HepG2 (cell line): ENCODE data around the gene CNTN4. TPM values are rescaled to one million over a fixed set of nuclear protein-coding genes. Genes with fewer than 3 reads are reported as not detected.

Experiments
- ATAC-seq: fragments of 200-7000 bp; cut with Tn5 transposase; 3 replicates; pipeline ENCODE4 v1.9.1; 2020; ENCODE audit warnings: mild to moderate bottlenecking, moderate library complexity
- BruUV-seq: library from RNA; stranded (reverse); fragments of 400-500 nt; replicated peaks from 2 replicates; lab custom pipeline; 2021; lab: Mats Ljungman, UMichigan
- CTCF ChIA-PET: fragments of 300-600 bp; formaldehyde crosslinking; extraction: SDS; loops from one replicate; lab custom pipeline; 2021; ENCODE audit warnings: low total read pairs, inconsistent platforms, low intra/inter-chr PET ratio; lab: Yijun Ruan, JAX
- POLR2A ChIA-PET: fragments of 350-600 bp; sonication (Branson Sonifier 250); formaldehyde crosslinking; loops from one replicate; lab custom pipeline; 2020; ENCODE audit warnings: antibody characterized with exemption, inconsistent platforms; lab: Yijun Ruan, JAX
- DNase-seq: peaks from one replicate; pipeline ENCODE4 v3.0.0-alpha.2; 2015; ENCODE audit warnings: low spot score
- FAIRE-seq: peaks from 3 replicates; lab custom pipeline; 2011; peaks lifted over from hg19 to GRCh38; lab: Jason Lieb, UNC
- H2AFZ ChIP-seq: one replicate; pipeline ENCODE4 v1.6.1; 2011; ENCODE audit warnings: low read length, inconsistent platforms
- H3K27ac ChIP-seq: fragments of 300-600 bp; 3 replicates; pipeline ENCODE4 v1.8.0; 2011; ENCODE audit warnings: mixed run types, mild to moderate bottlenecking, mixed read lengths, low read length, inconsistent platforms; ENCODE audit not compliant: insufficient read depth; ENCODE audit errors: extremely low read length
- H3K27me3 ChIP-seq, 2 experiments: fragments of 200-600 bp in 1 of 2; 2 replicates in 1 of 2; 3 replicates in 1 of 2; pipeline versions ENCODE4 v1.6.0 to v1.8.0; 2011; ENCODE audit warnings: low read length in 2 of 2, mild to moderate bottlenecking in 2 of 2, moderate library complexity in 2 of 2, inconsistent platforms in 1 of 2; ENCODE audit not compliant: insufficient read depth in 2 of 2, control insufficient read depth in 1 of 2
- H3K36me3 ChIP-seq, 2 experiments: fragments of 200-600 bp in 1 of 2; replicated peaks in 1 of 2; 2 replicates in 1 of 2; 3 replicates in 1 of 2; pipeline versions ENCODE4 v1.5.1 to v1.8.0; 2011; ENCODE audit warnings: low read length in 2 of 2, inconsistent platforms in 1 of 2; ENCODE audit not compliant: insufficient read depth in 2 of 2, control insufficient read depth in 1 of 2
- H3K4me1 ChIP-seq: 2 replicates; pipeline ENCODE4 v1.5.1; 2012; ENCODE audit warnings: low read length, inconsistent platforms; ENCODE audit not compliant: insufficient read depth
- H3K4me2 ChIP-seq: 2 replicates; pipeline ENCODE4 v1.6.0; 2011; ENCODE audit warnings: low read depth, low read length, inconsistent platforms
- H3K4me3 ChIP-seq, 3 experiments: fragments of 200-600 bp in 1 of 3; sonication (generic), shearing (Covaris generic) in 1 of 3; replicated peaks in 1 of 3; 2 replicates each; pipeline ENCODE4 v1.5.1; 2011 to 2016; ENCODE audit warnings: low read length in 3 of 3, inconsistent platforms in 2 of 3, low read depth in 2 of 3, mild to moderate bottlenecking in 2 of 3, control low read depth in 1 of 3, mixed read lengths in 1 of 3; ENCODE audit not compliant: insufficient read depth in 1 of 3
- H3K79me2 ChIP-seq: one replicate; pipeline ENCODE4 v1.6.1; 2011; ENCODE audit warnings: low read length, inconsistent platforms; ENCODE audit not compliant: insufficient read depth
- H3K9ac ChIP-seq: 2 replicates; pipeline ENCODE4 v1.6.0; 2011; ENCODE audit warnings: mild to moderate bottlenecking, low read depth, low read length, inconsistent platforms; ENCODE audit not compliant: insufficient read depth
- H3K9me3 ChIP-seq: 2 replicates; pipeline ENCODE4 v1.5.1; 2012; ENCODE audit warnings: mild to moderate bottlenecking, low read length
- H4K20me1 ChIP-seq: 2 replicates; pipeline ENCODE4 v1.6.0; 2011; ENCODE audit warnings: inconsistent platforms, mild to moderate bottlenecking, low read length, moderate library complexity; ENCODE audit not compliant: insufficient read depth
- ATF7-NPFF ChIP-seq: sonication (generic); formaldehyde crosslinking; IDR thresholded peaks from 2 replicates; pipeline ENCODE4 v1.8.1; 2023; ENCODE audit warnings: mild to moderate bottlenecking, low read depth, missing genetic modification reagents, moderate library complexity
- CHCHD3 ChIP-seq: sonication (generic); formaldehyde crosslinking; IDR thresholded peaks from 2 replicates; pipeline ENCODE4 v1.8.0; 2022; ENCODE audit warnings: mild to moderate bottlenecking, missing genetic modification reagents, moderate library complexity
- HES4 ChIP-seq: sonication (generic); formaldehyde crosslinking; IDR thresholded peaks from 2 replicates; pipeline ENCODE4 v1.9.0; 2021; ENCODE audit warnings: mild to moderate bottlenecking, missing genetic modification reagents, borderline replicate concordance
- MED8 ChIP-seq: sonication (generic); formaldehyde crosslinking; IDR thresholded peaks from 2 replicates; pipeline ENCODE4 v1.8.1; 2023; ENCODE audit warnings: mild to moderate bottlenecking, missing genetic modification reagents; ENCODE audit not compliant: insufficient replicate concordance
- POLR2AphosphoS2 ChIP-seq: IDR thresholded peaks from 2 replicates; pipeline ENCODE4 v1.6.1; 2011; ENCODE audit warnings: low read depth, low read length, improper control_type of control experiment
- RBAK ChIP-seq: sonication (generic); formaldehyde crosslinking; IDR thresholded peaks from 2 replicates; pipeline ENCODE4 v1.5.1; 2020; ENCODE audit warnings: mild to moderate bottlenecking, missing genetic modification reagents
- RFX5 ChIP-seq: IDR thresholded peaks from 2 replicates; pipeline ENCODE4 v1.6.1; 2011; ENCODE audit warnings: low read depth, low read length, improper control_type of control experiment
- SNRNP70 ChIP-seq: fragments of 200-400 bp; formaldehyde crosslinking; IDR thresholded peaks from 2 replicates; pipeline ENCODE4 v1.6.1; 2017; ENCODE audit warnings: mild to moderate bottlenecking, low read depth, low read length, moderate library complexity
- TCF12 ChIP-seq, 2 experiments: fragments of 450-650 bp in 1 of 2; sonication (generic) in 1 of 2; formaldehyde crosslinking in 1 of 2; IDR thresholded peaks; 2 replicates each; pipeline versions ENCODE4 v1.6.1 to v1.8.0; 2017 to 2022; ENCODE audit warnings: antibody characterized with exemption in 1 of 2, mild to moderate bottlenecking in 1 of 2, missing genetic modification reagents in 1 of 2, moderate library complexity in 1 of 2
- ZFP1 ChIP-seq: IDR thresholded peaks from 2 replicates; pipeline ENCODE4 v1.6.1; 2016
- ZNF251 ChIP-seq: sonication (generic); formaldehyde crosslinking; IDR thresholded peaks from 2 replicates; pipeline ENCODE4 v1.9.0; 2021; ENCODE audit warnings: mild to moderate bottlenecking, missing genetic modification reagents
- ZNF615 ChIP-seq: sonication (generic); formaldehyde crosslinking; IDR thresholded peaks from 2 replicates; pipeline ENCODE4 v1.5.0; 2020; ENCODE audit warnings: mild to moderate bottlenecking, missing genetic modification reagents, borderline replicate concordance
- ZNF724P ChIP-seq: sonication (generic); formaldehyde crosslinking; IDR thresholded peaks from 2 replicates; pipeline ENCODE4 v1.8.0; 2022; ENCODE audit warnings: missing genetic modification reagents, borderline replicate concordance
- ZNF816 ChIP-seq: sonication (generic); formaldehyde crosslinking; IDR thresholded peaks from 2 replicates; pipeline ENCODE4 v1.8.0; 2022; ENCODE audit warnings: missing genetic modification reagents, mild to moderate bottlenecking, borderline replicate concordance
- WGBS: methylation state at CpG from one replicate; pipeline ENCODE4 v1.1.6; 2017; ENCODE audit warnings: low lambda C conversion rate; 5-methylcytosine and 5-hydroxymethylcytosine counted together
- in situ Hi-C: cut with HindIII; loops from 2 replicates; pipeline ENCODE4 v1.10.0; 2017; ENCODE audit warnings: low pct_unique_long_range_greater_than_20kb; ENCODE audit not compliant: extremely low pct_ligation_motif_present
- intact Hi-C: fragments of 100-400 bp; cut with micrococcal nuclease; formaldehyde crosslinking; loops from one replicate; pipeline ENCODE4 v1.10.0; 2022; ENCODE audit not compliant: unreplicated experiment
- polyA plus RNA-seq, 8 experiments: library from polyadenylated mRNA; depleted of rRNA in 3 of 8; stranded (reverse) in 7 of 8; unstranded in 1 of 8; fragments of >200 nt; fragmentation: Illumina TruSeq in 4 of 8; extraction: Trizol in 4 of 8; gene quantifications; 2 replicates each; pipeline versions ENCODE4 v1.2.1 to v1.2.3, GENCODE V29; 2011 to 2016; ENCODE audit warnings: low read depth in 4 of 8, missing spikeins in 1 of 8, mixed read lengths in 1 of 8; ENCODE audit not compliant: insufficient read depth in 1 of 8
- total RNA-seq, 5 experiments: library from RNA; depleted of rRNA; stranded (reverse); fragments of >200 nt; fragmentation: Illumina TruSeq; extraction: Trizol; gene quantifications; 2 replicates each; pipeline ENCODE4 v1.2.3, GENCODE V29; 2016; ENCODE audit warnings: low read depth in 1 of 5
- TF ChIP-seq, protein P1 (sequence below): sonication (generic); formaldehyde crosslinking; IDR thresholded peaks from 2 replicates; pipeline ENCODE4 v1.4.0; 2020; ENCODE audit warnings: mild to moderate bottlenecking, low read depth, missing genetic modification reagents
- TF ChIP-seq, protein P2 (sequence below): sonication (generic); formaldehyde crosslinking; IDR thresholded peaks from 2 replicates; pipeline ENCODE4 v1.5.0; 2020; ENCODE audit warnings: mild to moderate bottlenecking, low read depth, missing genetic modification reagents, borderline replicate concordance
- TF ChIP-seq, protein P3 (sequence below): sonication (generic); formaldehyde crosslinking; IDR thresholded peaks from 2 replicates; pipeline ENCODE4 v1.4.0; 2020; ENCODE audit warnings: missing genetic modification reagents

Gene CNTN4
- total and polyA plus RNA-seq, 2 of the 13 experiments (the other 11 are each of a cell fraction or from before 2014, with no cell fraction given): 0.01 to 0.13 TPM

DNA sequence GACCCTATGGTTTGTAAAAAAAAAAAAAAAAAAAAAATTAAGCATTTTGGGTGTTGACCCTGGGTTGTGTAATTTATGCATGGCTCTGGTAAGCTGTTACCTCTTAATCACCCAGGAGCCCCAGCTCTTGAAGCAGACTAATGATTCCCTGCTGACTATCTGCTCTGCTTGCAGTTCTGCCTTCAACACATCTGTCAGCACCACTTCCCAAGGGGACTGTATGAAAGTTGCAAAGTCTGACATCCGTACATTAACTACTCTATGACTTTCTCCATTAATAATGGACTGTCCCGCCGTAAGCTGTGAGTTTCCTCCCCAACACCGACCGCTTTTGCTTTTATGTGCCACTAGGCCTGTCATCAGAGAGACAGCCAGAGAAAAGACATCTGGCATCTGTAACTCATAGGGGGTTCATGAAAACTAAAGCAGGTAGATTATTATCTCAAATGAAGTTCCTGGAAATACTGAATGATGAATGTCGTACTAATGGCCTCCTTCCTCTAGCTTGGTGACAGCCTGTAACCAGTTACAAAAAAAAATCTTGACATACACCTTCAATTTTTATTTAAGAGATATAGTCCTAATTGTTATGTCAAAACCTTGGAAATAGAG lies 740.0 kb downstream of the CNTN4 start:
- no peaks in the 10 kb centered on the region for H3K4me1 ChIP-seq
- H3K27ac ChIP-seq: no peak overlapping the region
- no peaks in the 10 kb centered on the region for H3K79me2 ChIP-seq
- FAIRE-seq (no peak), ATAC-seq (no peak), DNase-seq (no peak)
- no peak overlapping the region for H3K4me3 ChIP-seq
- in situ Hi-C loops (no loop called here), intact Hi-C loops (no loop called here)
- BruUV-seq: no TSS peak
- CTCF ChIA-PET: no interaction called here
- no peaks in the 10 kb centered on the region; a peak in 2 of 5 replicates for H3K27me3 ChIP-seq
- no peaks in the 10 kb centered on the region for H3K36me3 ChIP-seq
- no peak overlapping the region for H3K4me2 ChIP-seq
- H3K9ac ChIP-seq: no peak overlapping the region
- WGBS: 15% methylated on average over 6 of the region's 6 CpGs
- TF ChIP-seq, protein P1, sequence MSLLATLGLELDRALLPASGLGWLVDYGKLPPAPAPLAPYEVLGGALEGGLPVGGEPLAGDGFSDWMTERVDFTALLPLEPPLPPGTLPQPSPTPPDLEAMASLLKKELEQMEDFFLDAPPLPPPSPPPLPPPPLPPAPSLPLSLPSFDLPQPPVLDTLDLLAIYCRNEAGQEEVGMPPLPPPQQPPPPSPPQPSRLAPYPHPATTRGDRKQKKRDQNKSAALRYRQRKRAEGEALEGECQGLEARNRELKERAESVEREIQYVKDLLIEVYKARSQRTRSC: no peak
- TF ChIP-seq ZNF615: no peak
- TF ChIP-seq RFX5: no peak
- TF ChIP-seq RBAK (CRISPR knock-in tag): no peak
- TF ChIP-seq MED8 (CRISPR knock-in tag): no peak
- TF ChIP-seq SNRNP70: no peak
- TF ChIP-seq, all 625 proteins: peak for 0
- Histone ChIP-seq H3K9me3 (no peaks in the 10 kb centered on the region), H4K20me1 (no peaks in the 10 kb centered on the region), H2AFZ (no peak overlapping the region)
- POLR2A ChIA-PET: no interaction called here

DNA sequence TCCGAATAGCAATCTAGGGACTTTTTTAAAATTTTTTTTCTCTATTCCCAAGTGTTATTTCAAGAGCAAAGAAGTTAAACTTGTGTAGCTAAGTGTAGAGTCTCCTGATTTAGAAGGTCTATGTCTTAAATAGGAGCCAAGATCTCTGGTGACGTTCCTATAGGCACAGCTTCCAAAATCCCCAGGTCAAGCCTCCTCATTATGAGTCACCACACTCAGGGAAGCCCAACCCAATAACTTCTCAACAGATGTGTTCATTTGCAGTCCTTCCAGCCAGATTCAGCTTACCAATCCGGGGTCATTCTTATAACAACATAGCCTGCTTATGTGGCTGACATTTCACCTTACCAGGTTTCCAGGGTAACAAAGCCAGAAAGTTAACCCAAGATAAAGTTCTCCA lies 741.2 kb downstream of the CNTN4 start:
- H2AFZ ChIP-seq: no peak overlapping the region
- no peaks in the 10 kb centered on the region for H4K20me1 ChIP-seq
- no TSS peak for BruUV-seq
- no peak overlapping the region for H3K4me3 ChIP-seq
- no peaks in the 10 kb centered on the region for H3K9me3 ChIP-seq
- FAIRE-seq: no peak
- no peak overlapping the region for H3K27ac ChIP-seq
- ATAC-seq: no peak
- 7% methylated on average over 3 of the region's 3 CpGs for WGBS
- ChIA-PET CTCF (no interaction called here), POLR2A (no interaction called here)
- DNase-seq: no peak
- no peaks in the 10 kb centered on the region for H3K4me1 ChIP-seq
- H3K9ac ChIP-seq: no peak overlapping the region
- H3K36me3 ChIP-seq: no peaks in the 10 kb centered on the region
- H3K4me2 ChIP-seq: no peak overlapping the region
- H3K27me3 ChIP-seq: no peaks in the 10 kb centered on the region; a peak in 3 of 5 replicates
- H3K79me2 ChIP-seq: no peaks in the 10 kb centered on the region
- in situ Hi-C loops (no loop called here), intact Hi-C loops (no loop called here)
- TF ChIP-seq CHCHD3 (CRISPR knock-in tag) (no peak), HES4 (no peak), ZNF724P (CRISPR knock-in tag) (no peak), ZNF251 (CRISPR knock-in tag) (no peak), ZFP1 (CRISPR knock-in tag) (no peak), POLR2AphosphoS2 (no peak), TCF12 (IDR thresholded peaks at IDR 0.05) (no peak), TCF12 (CRISPR knock-in tag; IDR thresholded peaks at IDR 0.05) (no peak), ATF7-NPFF (CRISPR knock-in tag) (no peak), ZNF816 (CRISPR knock-in tag) (no peak)
- TF ChIP-seq, protein P2, sequence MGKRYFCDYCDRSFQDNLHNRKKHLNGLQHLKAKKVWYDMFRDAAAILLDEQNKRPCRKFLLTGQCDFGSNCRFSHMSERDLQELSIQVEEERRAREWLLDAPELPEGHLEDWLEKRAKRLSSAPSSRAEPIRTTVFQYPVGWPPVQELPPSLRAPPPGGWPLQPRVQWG (CRISPR knock-in tag): no peak
- TF ChIP-seq, protein P3, sequence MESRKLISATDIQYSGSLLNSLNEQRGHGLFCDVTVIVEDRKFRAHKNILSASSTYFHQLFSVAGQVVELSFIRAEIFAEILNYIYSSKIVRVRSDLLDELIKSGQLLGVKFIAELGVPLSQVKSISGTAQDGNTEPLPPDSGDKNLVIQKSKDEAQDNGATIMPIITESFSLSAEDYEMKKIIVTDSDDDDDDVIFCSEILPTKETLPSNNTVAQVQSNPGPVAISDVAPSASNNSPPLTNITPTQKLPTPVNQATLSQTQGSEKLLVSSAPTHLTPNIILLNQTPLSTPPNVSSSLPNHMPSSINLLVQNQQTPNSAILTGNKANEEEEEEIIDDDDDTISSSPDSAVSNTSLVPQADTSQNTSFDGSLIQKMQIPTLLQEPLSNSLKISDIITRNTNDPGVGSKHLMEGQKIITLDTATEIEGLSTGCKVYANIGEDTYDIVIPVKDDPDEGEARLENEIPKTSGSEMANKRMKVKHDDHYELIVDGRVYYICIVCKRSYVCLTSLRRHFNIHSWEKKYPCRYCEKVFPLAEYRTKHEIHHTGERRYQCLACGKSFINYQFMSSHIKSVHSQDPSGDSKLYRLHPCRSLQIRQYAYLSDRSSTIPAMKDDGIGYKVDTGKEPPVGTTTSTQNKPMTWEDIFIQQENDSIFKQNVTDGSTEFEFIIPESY (CRISPR knock-in tag): no peak
